ENCODE results near the gene GPRIN3. TPM values are rescaled to one million over a fixed set of nuclear protein-coding genes. Genes with fewer than 3 reads are reported as not detected.
"Not testable (repeated sequence)": the region's sequence is repeated elsewhere in the genome, so short reads cannot be mapped to it uniquely, and the experiment has no call there.

Gene GPRIN3
- total RNA-seq, 1 donor from 2014 or later, result not detected

DNA sequence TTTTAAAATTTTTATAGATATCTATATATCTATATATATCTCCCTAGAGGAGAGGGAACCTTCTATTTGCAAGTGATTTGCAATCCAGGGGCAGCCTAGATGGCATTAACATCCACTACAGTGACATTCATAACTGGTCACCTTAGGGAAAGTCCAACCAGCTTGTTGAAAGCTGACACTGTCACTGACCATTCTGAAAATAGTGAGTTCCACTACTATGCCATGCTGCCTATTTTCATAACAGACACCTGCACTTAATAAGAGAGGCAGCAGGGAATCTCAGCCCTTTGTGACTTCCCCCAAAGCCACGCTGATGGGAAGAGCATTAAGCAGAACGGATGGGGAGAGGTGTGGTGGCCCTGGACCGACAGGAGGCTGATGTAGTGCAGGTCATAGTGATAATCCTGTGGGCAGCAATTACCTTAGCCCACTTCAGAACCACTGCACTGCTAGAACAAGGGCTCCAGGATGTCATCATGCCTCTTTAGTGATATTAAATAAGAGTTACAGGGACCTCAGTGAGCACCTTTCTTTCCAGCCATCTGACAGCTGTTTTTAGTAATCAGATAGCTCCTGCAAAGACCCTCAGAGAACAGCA is 51.3 kb downstream of the GPRIN3 start:
- DNase-seq (ENCODE audit: low read depth) (no peak), FAIRE-seq (no peak)
- TF ChIP-seq, protein P1, sequence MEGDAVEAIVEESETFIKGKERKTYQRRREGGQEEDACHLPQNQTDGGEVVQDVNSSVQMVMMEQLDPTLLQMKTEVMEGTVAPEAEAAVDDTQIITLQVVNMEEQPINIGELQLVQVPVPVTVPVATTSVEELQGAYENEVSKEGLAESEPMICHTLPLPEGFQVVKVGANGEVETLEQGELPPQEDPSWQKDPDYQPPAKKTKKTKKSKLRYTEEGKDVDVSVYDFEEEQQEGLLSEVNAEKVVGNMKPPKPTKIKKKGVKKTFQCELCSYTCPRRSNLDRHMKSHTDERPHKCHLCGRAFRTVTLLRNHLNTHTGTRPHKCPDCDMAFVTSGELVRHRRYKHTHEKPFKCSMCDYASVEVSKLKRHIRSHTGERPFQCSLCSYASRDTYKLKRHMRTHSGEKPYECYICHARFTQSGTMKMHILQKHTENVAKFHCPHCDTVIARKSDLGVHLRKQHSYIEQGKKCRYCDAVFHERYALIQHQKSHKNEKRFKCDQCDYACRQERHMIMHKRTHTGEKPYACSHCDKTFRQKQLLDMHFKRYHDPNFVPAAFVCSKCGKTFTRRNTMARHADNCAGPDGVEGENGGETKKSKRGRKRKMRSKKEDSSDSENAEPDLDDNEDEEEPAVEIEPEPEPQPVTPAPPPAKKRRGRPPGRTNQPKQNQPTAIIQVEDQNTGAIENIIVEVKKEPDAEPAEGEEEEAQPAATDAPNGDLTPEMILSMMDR (IDR thresholded peaks at IDR 0.05; ENCODE audit: insufficient read depth, low read length, severe bottlenecking), result no peak
- H3K27me3 ChIP-seq (ENCODE audit: control insufficient read depth, insufficient read depth, low read length), result peaks cover 6% of the 10 kb centered on the region
- no peaks in the 10 kb centered on the region for H3K36me3 ChIP-seq (ENCODE audit: control insufficient read depth, insufficient read depth, low read length)
- no peak overlapping the region for H3K4me3 ChIP-seq (ENCODE audit: low read depth, low read length)

DNA sequence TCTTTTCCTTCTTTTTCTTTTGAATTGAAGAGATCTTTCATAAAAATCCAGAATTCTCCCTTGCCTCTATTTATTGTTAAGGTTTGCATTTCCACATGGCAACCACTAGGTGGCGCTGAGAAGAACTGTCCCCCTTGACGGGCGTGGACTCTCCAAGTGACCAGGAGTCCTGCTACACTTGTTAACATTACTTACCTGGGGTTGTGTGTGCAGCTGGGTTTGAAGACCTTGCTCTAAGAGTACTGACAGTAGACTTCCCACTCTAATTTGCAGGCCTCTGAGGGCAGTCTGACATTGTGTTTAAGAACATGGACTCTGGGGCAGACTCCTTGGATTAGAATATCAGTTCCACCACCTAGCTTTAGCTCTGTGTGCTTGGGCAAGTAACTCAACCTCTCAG is 52.8 kb downstream of the GPRIN3 start:
- no peaks in the 10 kb centered on the region for H3K36me3 ChIP-seq (ENCODE audit: control insufficient read depth, insufficient read depth, low read length)
- TF ChIP-seq, protein P1 (IDR thresholded peaks at IDR 0.05; ENCODE audit: insufficient read depth, low read length, severe bottlenecking), result peak; percentile 69
- DNase-seq (ENCODE audit: low read depth) (peak; percentile 23), FAIRE-seq (no peak)
- H3K4me3 ChIP-seq (ENCODE audit: low read depth, low read length), result no peak overlapping the region
- H3K27me3 ChIP-seq (ENCODE audit: control insufficient read depth, insufficient read depth, low read length), result peaks cover 3% of the 10 kb centered on the region

DNA sequence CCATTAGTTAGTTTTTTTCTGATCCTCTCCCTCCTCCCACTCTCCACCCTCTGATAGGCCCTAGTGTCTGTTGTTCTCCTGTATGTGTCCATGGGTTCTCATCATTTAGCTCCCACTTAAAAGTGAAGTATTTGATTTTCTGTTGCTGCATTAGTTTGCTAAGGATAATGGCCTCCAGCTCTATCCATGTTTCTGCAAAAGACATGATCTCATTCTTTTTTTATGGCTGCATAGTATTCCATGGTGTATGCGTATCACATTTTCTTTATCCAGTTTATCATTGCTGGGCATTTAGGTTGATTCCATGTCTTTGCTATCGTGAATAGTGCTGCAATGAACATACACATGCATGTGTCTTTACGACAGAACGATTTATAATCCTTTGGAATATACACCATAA is 53.3 kb downstream of the GPRIN3 start:
- FAIRE-seq, result not testable (repeated sequence)

DNA sequence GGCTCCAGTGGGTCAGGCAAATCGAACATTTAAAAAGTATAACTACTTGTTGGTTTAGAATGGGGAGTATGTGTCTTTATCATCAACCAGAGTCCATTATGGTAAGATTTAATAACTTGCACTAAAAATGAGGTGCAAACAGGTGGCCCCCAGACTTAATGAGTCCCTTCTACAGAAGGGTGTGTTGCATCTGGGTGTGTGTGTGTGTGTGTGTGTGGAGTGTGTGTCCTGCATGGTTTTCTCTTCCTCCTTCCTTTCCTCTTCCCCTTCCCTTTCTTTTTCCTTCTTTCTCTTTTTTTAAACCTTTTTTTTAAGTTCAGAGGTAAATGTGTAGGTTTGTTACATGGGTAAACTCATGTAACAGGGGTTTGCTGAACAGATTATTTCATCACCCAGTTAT is 53.7 kb downstream of the GPRIN3 start:
- Histone ChIP-seq H3K4me3 (ENCODE audit: low read depth, low read length) (no peak overlapping the region), H3K36me3 (ENCODE audit: control insufficient read depth, insufficient read depth, low read length) (no peaks in the 10 kb centered on the region), H3K27me3 (ENCODE audit: control insufficient read depth, insufficient read depth, low read length) (peaks cover 3% of the 10 kb centered on the region)
- DNase-seq (ENCODE audit: low read depth) (no peak), FAIRE-seq (no peak)
- TF ChIP-seq, protein P1 (IDR thresholded peaks at IDR 0.05; ENCODE audit: insufficient read depth, low read length, severe bottlenecking), result no peak

More for the DNA sequence above, 53.3 kb downstream of the GPRIN3 start:
- H3K4me3 ChIP-seq (ENCODE audit: low read depth, low read length); H3K27me3 ChIP-seq (ENCODE audit: control insufficient read depth, insufficient read depth, low read length); H3K36me3 ChIP-seq (ENCODE audit: control insufficient read depth, insufficient read depth, low read length); DNase-seq (ENCODE audit: low read depth): not testable (repeated sequence)

DNA sequence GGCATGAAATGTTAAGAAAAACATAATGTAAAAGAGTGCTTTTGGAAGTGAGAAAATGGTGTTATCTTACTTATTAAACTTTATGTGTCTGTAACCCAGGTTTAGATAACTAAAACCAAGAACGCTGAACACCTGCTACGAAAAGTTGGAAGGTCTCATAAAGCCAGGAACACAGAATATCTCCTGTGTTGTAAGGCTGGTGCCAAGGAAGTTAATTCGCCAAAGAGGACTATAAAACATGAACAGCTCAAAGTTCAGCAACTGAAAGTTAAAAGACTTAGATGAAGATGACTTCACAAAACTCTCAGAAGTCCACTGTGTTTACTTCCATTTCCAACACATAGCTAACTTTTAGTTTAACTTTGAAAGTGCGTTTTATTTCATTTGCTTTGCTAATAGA is 54.3 kb downstream of the GPRIN3 start:
- Histone ChIP-seq H3K4me3 (ENCODE audit: low read depth, low read length) (no peak overlapping the region), H3K27me3 (ENCODE audit: control insufficient read depth, insufficient read depth, low read length) (peaks cover 2% of the 10 kb centered on the region), H3K36me3 (ENCODE audit: control insufficient read depth, insufficient read depth, low read length) (no peaks in the 10 kb centered on the region)
- DNase-seq (ENCODE audit: low read depth) (no peak), FAIRE-seq (no peak)
- TF ChIP-seq, protein P1 (IDR thresholded peaks at IDR 0.05; ENCODE audit: insufficient read depth, low read length, severe bottlenecking), result no peak

DNA sequence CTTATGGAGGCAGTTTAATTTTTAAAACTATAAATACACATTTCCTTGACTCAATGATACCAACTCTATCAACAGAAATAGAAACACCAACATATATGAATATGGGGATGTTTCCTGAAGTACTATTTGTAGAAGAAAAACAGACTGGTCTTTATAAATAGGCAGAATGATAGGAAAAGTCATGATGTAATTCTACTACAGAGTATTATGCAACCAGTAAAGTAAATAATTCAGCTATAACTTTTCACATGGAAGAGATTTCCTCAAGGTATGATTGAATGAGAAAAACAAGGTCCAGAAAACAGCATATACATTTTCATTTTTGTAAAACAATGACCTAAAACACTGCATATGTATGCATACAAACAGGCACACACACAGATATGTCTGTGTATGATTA is 56.2 kb downstream of the GPRIN3 start:
- TF ChIP-seq, protein P1 (IDR thresholded peaks at IDR 0.05; ENCODE audit: insufficient read depth, low read length, severe bottlenecking), result no peak
- DNase-seq (ENCODE audit: low read depth) (no peak), FAIRE-seq (no peak)
- Histone ChIP-seq H3K36me3 (ENCODE audit: control insufficient read depth, insufficient read depth, low read length) (no peaks in the 10 kb centered on the region), H3K4me3 (ENCODE audit: low read depth, low read length) (no peak overlapping the region), H3K27me3 (ENCODE audit: control insufficient read depth, insufficient read depth, low read length) (peaks cover 2% of the 10 kb centered on the region)
